Cardiac muscle cell (in vitro differentiated cells and primary cell): Measurements from ENCODE around the gene RENBP. TPM values are rescaled to one million over a fixed set of nuclear protein-coding genes. Genes with fewer than 3 reads are reported as not detected.
A peak's percentile ranks its signal among the peaks of the same experiment; 100 is the strongest.

Experiments used
- DNase-seq, 2 donors: peaks; one replicate each; pipeline versions ENCODE4 v3.0.0 to v3.0.0-alpha.2; 2010 to 2017; ENCODE audit warnings: low read depth in 1 of 2, low spot score in 1 of 2
- H3K27ac ChIP-seq: fragments of 200-600 bp; sonication (generic); 2 replicates; pipeline ENCODE4 v1.5.1; 2016
- H3K27me3 ChIP-seq: fragments of 200-600 bp; sonication (generic); 2 replicates; pipeline ENCODE4 v1.6.0; 2016; ENCODE audit warnings: control low read depth
- H3K36me3 ChIP-seq: fragments of 200-600 bp; sonication (generic); 2 replicates; pipeline ENCODE4 v1.5.1; 2016; ENCODE audit warnings: control low read depth
- H3K4me1 ChIP-seq: fragments of 200-600 bp; sonication (generic); 2 replicates; pipeline ENCODE4 v1.8.1; 2017; ENCODE audit warnings: low read depth, mild to moderate bottlenecking, mixed run types
- H3K4me3 ChIP-seq: fragments of 200-600 bp; sonication (generic); 2 replicates; pipeline ENCODE4 v1.5.1; 2016; ENCODE audit warnings: mild to moderate bottlenecking
- H3K9me3 ChIP-seq: fragments of 200-600 bp; sonication (generic); 2 replicates; pipeline ENCODE4 v1.5.1; 2017; ENCODE audit warnings: low read depth, mild to moderate bottlenecking, control low read depth
- CTCF ChIP-seq: IDR thresholded peaks from 2 replicates; pipeline ENCODE4 v1.5.1; 2012; ENCODE audit warnings: low read depth, mild to moderate bottlenecking, low read length
- polyA plus RNA-seq: library from polyadenylated mRNA; unstranded; fragments of >200 nt; fragmentation: Nextera tagmentation; extraction: Ambion mirVana; gene quantifications from 2 replicates; pipeline ENCODE4 v1.2.1, GENCODE V29; 2016
- total RNA-seq: library from RNA; depleted of rRNA; stranded (reverse); fragments of >200 nt; gene quantifications from 2 replicates; pipeline ENCODE4 v1.2.3, GENCODE V29; 2016

RENBP gene
- total and polyA plus RNA-seq, 2 experiments from 2014 or later: 7.4 to 12.4 TPM

- Histone ChIP-seq H3K27me3 (no peaks in the 10 kb centered on the region), H3K27ac (no peak overlapping the region)
- DNase-seq: peak; percentile 46 to 91
Observed at GRCh38 chrX:153900831-153901752, 43.4 kb downstream of the RENBP start.

DNA sequence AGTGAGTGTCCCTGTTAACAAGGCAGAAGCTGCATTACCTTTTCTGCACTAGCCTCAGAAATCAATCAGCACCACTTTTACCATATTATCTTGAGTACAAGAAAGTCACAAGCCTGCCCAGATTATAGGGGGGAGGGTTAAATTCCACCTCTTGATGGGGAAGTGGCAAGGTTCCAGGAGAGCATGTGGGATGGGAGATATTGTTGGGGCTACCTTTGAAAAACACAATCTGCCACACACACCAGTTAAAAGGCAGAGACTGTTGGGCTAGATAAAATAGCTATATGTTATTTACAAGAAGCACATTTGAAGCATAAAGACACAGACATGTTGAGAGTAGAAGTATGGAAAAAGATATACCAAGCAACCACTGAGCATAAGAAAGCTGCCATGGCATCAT is 46.5 kb downstream of the RENBP start:
- DNase-seq: no peak
- H3K4me1 ChIP-seq: no peaks in the 10 kb centered on the region
- H3K4me3 ChIP-seq: no peak overlapping the region
- no peak overlapping the region for H3K27ac ChIP-seq
- H3K27me3 ChIP-seq: no peaks in the 10 kb centered on the region
- H3K36me3 ChIP-seq: no peaks in the 10 kb centered on the region
- no peak for TF ChIP-seq CTCF
- no peaks in the 10 kb centered on the region for H3K9me3 ChIP-seq

More at GRCh38 chrX:153900831-153901752, 43.4 kb downstream of the RENBP start:
- H3K4me1 ChIP-seq: no peaks in the 10 kb centered on the region
- H3K36me3 ChIP-seq: no peaks in the 10 kb centered on the region
- no peak for TF ChIP-seq CTCF
- H3K4me3 ChIP-seq: no peak overlapping the region
- no peaks in the 10 kb centered on the region for H3K9me3 ChIP-seq

GRCh38 chrX:153889123-153889522 is 55.3 kb downstream of the RENBP start:
- H3K27ac ChIP-seq: no peak overlapping the region
- H3K36me3 ChIP-seq: no peaks in the 10 kb centered on the region
- DNase-seq: no peak
- no peaks in the 10 kb centered on the region for H3K9me3 ChIP-seq
- peaks cover 30% of the 10 kb centered on the region for H3K27me3 ChIP-seq
- TF ChIP-seq CTCF: no peak
- no peak overlapping the region for H3K4me3 ChIP-seq
- H3K4me1 ChIP-seq: no peaks in the 10 kb centered on the region

DNA sequence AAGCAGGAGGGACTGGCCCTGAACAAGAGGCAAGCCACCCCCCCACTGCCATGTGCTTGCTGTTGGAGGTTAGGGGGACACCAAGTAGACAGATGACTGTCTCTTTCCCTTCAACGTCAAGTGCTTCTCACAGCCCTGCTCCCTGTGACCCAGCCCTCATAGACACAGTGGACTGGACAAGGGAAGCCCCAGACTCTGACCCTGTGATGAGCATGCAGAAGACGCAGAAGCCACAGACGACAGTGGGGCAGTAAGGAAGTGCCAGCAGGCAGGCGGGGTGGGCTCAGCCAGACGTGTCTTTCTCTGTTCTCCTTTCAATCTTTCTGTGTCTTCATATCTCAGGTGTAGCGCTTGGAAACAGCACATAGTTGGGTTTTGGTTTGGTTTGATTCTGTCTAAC is 56.1 kb downstream of the RENBP start:
- no peaks in the 10 kb centered on the region for H3K9me3 ChIP-seq
- H3K4me1 ChIP-seq: no peaks in the 10 kb centered on the region
- no peak for DNase-seq
- peaks cover 32% of the 10 kb centered on the region for H3K27me3 ChIP-seq
- no peak overlapping the region for H3K27ac ChIP-seq
- H3K36me3 ChIP-seq: no peaks in the 10 kb centered on the region
- no peak for TF ChIP-seq CTCF
- H3K4me3 ChIP-seq: no peak overlapping the region

GRCh38 chrX:153887385-153887784 is 57.1 kb downstream of the RENBP start:
- no peak for TF ChIP-seq CTCF
- no peaks in the 10 kb centered on the region for H3K36me3 ChIP-seq
- DNase-seq: no peak
- no peaks in the 10 kb centered on the region for H3K4me1 ChIP-seq
- no peaks in the 10 kb centered on the region for H3K9me3 ChIP-seq
- H3K27ac ChIP-seq: no peak overlapping the region
- no peak overlapping the region for H3K4me3 ChIP-seq
- peaks cover 32% of the 10 kb centered on the region for H3K27me3 ChIP-seq
